Endothelial cell (in vitro differentiated cells): ENCODE measurements around the gene GOLGA8K. TPM values are rescaled to one million over a fixed set of nuclear protein-coding genes. Genes with fewer than 3 reads are reported as not detected.
"Not testable (repeated sequence)": the region's sequence is repeated elsewhere in the genome, so short reads cannot be mapped to it uniquely, and the experiment has no call there.

ENCODE experiments used
- DNase-seq: peaks from one replicate; pipeline ENCODE4 v3.0.0; 2021; ENCODE audit warnings: low spot score
- H3K27ac Mint-ChIP-seq: one replicate; pipeline ENCODE4 v1.8.0; 2021; ENCODE audit warnings: mixed read lengths, inconsistent platforms; ENCODE audit not compliant: unreplicated experiment
- H3K27me3 Mint-ChIP-seq: one replicate; pipeline ENCODE4 v1.8.0; 2021; ENCODE audit warnings: mild to moderate bottlenecking, moderate library complexity, mixed read lengths, inconsistent platforms; ENCODE audit not compliant: unreplicated experiment
- H3K36me3 Mint-ChIP-seq: one replicate; pipeline ENCODE4 v1.8.0; 2021; ENCODE audit warnings: mild to moderate bottlenecking, low read depth, mixed read lengths, inconsistent platforms; ENCODE audit not compliant: unreplicated experiment
- H3K4me1 Mint-ChIP-seq: one replicate; pipeline ENCODE4 v1.8.0; 2021; ENCODE audit warnings: mild to moderate bottlenecking, mixed read lengths, inconsistent platforms; ENCODE audit not compliant: unreplicated experiment
- H3K4me3 Mint-ChIP-seq: one replicate; pipeline ENCODE4 v1.8.0; 2021; ENCODE audit warnings: mild to moderate bottlenecking, mixed read lengths, inconsistent platforms; ENCODE audit not compliant: unreplicated experiment
- H3K9me3 Mint-ChIP-seq: one replicate; pipeline ENCODE4 v1.8.0; 2021; ENCODE audit warnings: mixed read lengths, inconsistent platforms; ENCODE audit not compliant: unreplicated experiment
- long read RNA-seq: library from polyadenylated mRNA; unstranded; transcript quantifications from one replicate; pipeline ENCODE4 v2.0.0, GENCODE V29; 2020; ENCODE audit not compliant: unreplicated experiment
- total RNA-seq: library from RNA; stranded (reverse); fragmentation: NEBNext Ultra II Directional; extraction: Animal tissue kit (Norgen Biotek cat#: 25700); gene quantifications from one replicate; pipeline ENCODE4 v1.2.1, GENCODE V29; 2021; ENCODE audit not compliant: unreplicated experiment

Gene GOLGA8K
- 0.31 TPM for total RNA-seq
- long read RNA-seq: 0 reads

GRCh38 chr15:32403192-32403591 lies at the start of gene GOLGA8K:
Gene GOLGA8K (minus strand): TSS chr15:32403292. CDS start chr15:32403194, 98 bp downstream.
- DNase-seq, H3K4me1 Mint-ChIP-seq, H3K9me3 Mint-ChIP-seq, H3K4me3 Mint-ChIP-seq, H3K27ac Mint-ChIP-seq, H3K27me3 Mint-ChIP-seq, H3K36me3 Mint-ChIP-seq: not testable (repeated sequence)

GRCh38 chr15:32440445-32440977 lies 37.4 kb upstream of the GOLGA8K start:
- H3K9me3 Mint-ChIP-seq, H3K4me3 Mint-ChIP-seq, H3K4me1 Mint-ChIP-seq, H3K27me3 Mint-ChIP-seq, H3K36me3 Mint-ChIP-seq, DNase-seq, H3K27ac Mint-ChIP-seq: not testable (repeated sequence)

- H3K36me3 Mint-ChIP-seq, H3K4me1 Mint-ChIP-seq, H3K27ac Mint-ChIP-seq, H3K27me3 Mint-ChIP-seq, H3K4me3 Mint-ChIP-seq, H3K9me3 Mint-ChIP-seq, DNase-seq: not testable (repeated sequence)
Measured at GRCh38 chr15:32434102-32434963, 31.2 kb upstream of the GOLGA8K start.

GRCh38 chr15:32427635-32428034 lies 24.5 kb upstream of the GOLGA8K start:
- not testable (repeated sequence) for H3K27ac Mint-ChIP-seq, H3K27me3 Mint-ChIP-seq, H3K36me3 Mint-ChIP-seq, DNase-seq, H3K4me3 Mint-ChIP-seq, H3K4me1 Mint-ChIP-seq, H3K9me3 Mint-ChIP-seq

GRCh38 chr15:32426511-32426910 lies 23.4 kb upstream of the GOLGA8K start:
- H3K9me3 Mint-ChIP-seq, H3K36me3 Mint-ChIP-seq, H3K27me3 Mint-ChIP-seq, H3K4me1 Mint-ChIP-seq, H3K27ac Mint-ChIP-seq, H3K4me3 Mint-ChIP-seq, DNase-seq: not testable (repeated sequence)

GRCh38 chr15:32407903-32408302 lies 4.8 kb upstream of the GOLGA8K start:
- H3K36me3 Mint-ChIP-seq, H3K4me3 Mint-ChIP-seq, H3K4me1 Mint-ChIP-seq, DNase-seq, H3K27me3 Mint-ChIP-seq, H3K27ac Mint-ChIP-seq, H3K9me3 Mint-ChIP-seq: not testable (repeated sequence)

GRCh38 chr15:32396522-32396921 lies 6.6 kb downstream of the GOLGA8K start:
- not testable (repeated sequence) for DNase-seq, H3K27ac Mint-ChIP-seq, H3K4me3 Mint-ChIP-seq, H3K4me1 Mint-ChIP-seq, H3K36me3 Mint-ChIP-seq, H3K9me3 Mint-ChIP-seq, H3K27me3 Mint-ChIP-seq

- not testable (repeated sequence) for H3K4me3 Mint-ChIP-seq, H3K4me1 Mint-ChIP-seq, H3K9me3 Mint-ChIP-seq, H3K36me3 Mint-ChIP-seq, DNase-seq, H3K27me3 Mint-ChIP-seq, H3K27ac Mint-ChIP-seq
Measured at GRCh38 chr15:32394745-32395144, 8.3 kb downstream of the GOLGA8K start.

GRCh38 chr15:32388050-32388648 lies 14.9 kb downstream of the GOLGA8K start:
- H3K4me3 Mint-ChIP-seq, H3K9me3 Mint-ChIP-seq, H3K36me3 Mint-ChIP-seq, H3K27me3 Mint-ChIP-seq, H3K27ac Mint-ChIP-seq, DNase-seq, H3K4me1 Mint-ChIP-seq: not testable (repeated sequence)

- not testable (repeated sequence) for H3K36me3 Mint-ChIP-seq
Measured at GRCh38 chr15:32385823-32386495, 17.1 kb downstream of the GOLGA8K start.

GRCh38 chr15:32374185-32374584 lies 28.9 kb downstream of the GOLGA8K start:
- H3K27ac Mint-ChIP-seq, H3K4me3 Mint-ChIP-seq, H3K36me3 Mint-ChIP-seq, H3K4me1 Mint-ChIP-seq, DNase-seq, H3K27me3 Mint-ChIP-seq, H3K9me3 Mint-ChIP-seq: not testable (repeated sequence)

More at GRCh38 chr15:32385823-32386495, 17.1 kb downstream of the GOLGA8K start:
- not testable (repeated sequence) for H3K4me3 Mint-ChIP-seq, H3K27me3 Mint-ChIP-seq, H3K27ac Mint-ChIP-seq, DNase-seq, H3K9me3 Mint-ChIP-seq, H3K4me1 Mint-ChIP-seq
